CD4-positive, alpha-beta T cell treated with Interleukin-1 beta for 1 hour (primary cell): ENCODE results near the gene IQSEC1.

Experiments
- DNase-seq, 2 donors: peaks; one replicate each; pipeline ENCODE4 v3.0.0-alpha.2; 2020 to 2022

IQSEC1 gene

DNA sequence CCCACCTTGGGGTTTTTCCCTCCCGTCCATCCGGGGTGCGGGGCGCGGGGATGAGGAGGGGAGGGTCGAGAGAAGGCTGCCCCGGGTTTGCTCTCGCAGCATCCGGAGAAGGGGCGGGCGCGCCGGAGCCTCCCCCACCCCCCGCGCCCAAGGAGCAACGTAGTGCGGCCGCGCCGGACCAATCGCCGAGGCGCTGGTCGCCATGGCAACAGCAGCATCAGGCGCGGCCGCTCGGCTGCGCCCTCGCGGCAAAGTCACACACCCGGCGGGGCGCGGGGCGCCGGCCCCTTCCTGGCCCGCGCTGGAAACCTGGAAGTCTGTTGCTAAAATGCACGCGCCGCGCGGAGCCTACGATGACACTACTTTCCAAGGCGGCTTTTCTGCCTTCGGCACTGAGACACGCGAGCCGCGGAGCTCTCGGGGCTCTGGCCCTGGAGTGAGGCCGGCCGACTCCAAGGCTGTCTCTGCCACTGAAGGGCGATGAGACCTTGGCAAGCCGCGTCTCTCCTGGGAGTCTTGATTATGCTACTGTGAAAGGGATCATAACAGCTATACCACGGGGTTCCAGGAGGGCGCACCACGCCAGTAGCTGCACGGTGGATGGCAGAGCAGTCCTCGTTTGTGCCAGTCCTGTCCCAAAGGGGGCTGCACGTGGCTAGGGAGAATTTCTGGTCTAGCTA is at the start of gene IQSEC1:
IQSEC1 (minus strand) TSS at position 104 of the 680 bp plus-strand sequence. CDS start 415 bp downstream, outside the sequence.
- DNase-seq = peak; percentile 80 to 87

DNA sequence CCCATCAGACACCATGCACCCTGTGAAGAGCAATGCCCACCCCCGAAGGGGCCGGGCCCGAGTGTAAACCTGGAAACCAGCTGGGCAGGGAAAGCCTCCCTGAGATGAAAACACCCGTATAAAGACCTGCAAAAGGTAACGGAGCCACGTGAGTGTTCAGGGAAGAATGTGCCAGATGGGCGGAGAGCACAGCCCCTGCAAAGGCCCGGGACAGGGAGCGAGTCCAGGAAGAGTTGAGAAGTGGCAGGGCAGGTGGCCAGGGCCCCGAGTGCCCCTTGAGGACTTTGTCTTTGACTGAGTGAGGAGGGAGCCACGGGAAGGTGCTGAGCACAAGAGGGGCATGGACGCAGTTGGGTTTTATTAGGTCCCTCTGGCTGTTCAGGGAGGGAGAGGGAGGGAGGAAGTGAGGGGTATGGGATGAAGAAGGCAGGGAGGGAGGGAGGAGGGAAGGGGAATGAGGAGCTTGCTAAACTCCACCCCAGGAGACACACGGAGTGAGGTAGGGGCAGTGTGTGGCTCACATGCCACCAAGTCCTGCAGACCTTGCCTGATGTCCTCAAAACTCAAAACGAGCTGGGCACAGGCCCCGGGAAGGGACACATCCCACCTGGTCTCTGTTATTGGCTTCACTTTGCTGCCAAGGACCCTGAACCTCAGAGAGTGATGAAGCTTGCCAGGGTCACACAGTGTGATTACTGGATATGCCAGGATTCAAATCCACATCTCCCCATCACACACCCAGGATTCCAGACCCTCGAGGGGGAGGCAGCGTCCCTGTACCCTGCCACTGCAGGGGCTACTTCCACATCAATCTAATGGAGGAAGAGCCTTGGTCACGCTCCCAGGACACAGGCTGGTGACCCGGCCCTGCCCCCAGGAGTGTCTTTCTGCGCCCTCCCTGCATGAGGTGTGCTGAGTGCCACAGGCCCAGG is 49.1 kb upstream of the IQSEC1 start:
- DNase-seq = no peak

DNA sequence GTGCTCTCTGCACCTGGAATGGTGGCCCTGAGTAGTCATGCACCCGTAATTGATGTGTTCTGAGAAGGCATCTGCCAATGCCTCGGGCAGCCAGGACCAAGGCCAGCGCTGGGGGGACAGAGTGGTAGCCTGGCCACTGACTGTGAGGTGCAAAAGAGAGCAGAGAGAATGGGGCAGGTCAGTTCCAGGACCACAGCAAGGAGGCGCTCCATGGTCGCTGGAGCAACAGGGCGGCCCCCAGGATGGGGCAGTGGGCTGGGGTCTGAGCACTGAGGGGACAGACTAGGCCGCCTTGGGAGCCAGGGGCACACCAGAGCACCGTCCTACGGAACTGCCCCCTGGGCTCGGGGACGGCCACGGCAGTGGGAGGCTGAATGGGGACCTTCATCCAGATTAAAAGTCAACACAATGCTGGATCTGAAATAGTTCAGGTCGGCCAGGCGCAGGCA is 48.3 kb upstream of the IQSEC1 start:
- DNase-seq = no peak

- no peak for DNase-seq
These were observed 47.8 kb upstream of the IQSEC1 start for GRCh38 chr3:13120928-13121552.

GRCh38 chr3:13120289-13120927 is 47.2 kb upstream of the IQSEC1 start:
- DNase-seq = no peak

GRCh38 chr3:13119471-13120220 is 46.4 kb upstream of the IQSEC1 start:
- DNase-seq = no peak

DNA sequence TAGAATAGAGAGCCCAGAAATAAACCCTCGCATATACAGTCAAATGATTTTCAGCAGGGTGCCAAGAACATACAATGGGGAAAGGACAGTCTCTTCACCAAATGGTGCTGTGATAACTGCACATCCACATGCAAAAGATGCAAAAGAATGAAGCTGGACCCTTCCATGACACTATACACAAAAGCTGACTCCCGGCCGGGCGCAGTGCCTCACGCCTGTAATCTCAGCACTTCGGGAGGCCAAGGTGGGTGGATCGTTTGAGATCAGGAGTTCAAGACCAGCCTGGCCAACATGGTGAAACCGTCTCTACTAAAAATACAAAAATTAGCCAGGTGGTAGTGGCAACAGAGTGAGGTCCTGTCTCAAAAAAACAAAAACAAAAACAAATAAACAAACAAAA is 43.2 kb upstream of the IQSEC1 start:
- DNase-seq = no peak

DNA sequence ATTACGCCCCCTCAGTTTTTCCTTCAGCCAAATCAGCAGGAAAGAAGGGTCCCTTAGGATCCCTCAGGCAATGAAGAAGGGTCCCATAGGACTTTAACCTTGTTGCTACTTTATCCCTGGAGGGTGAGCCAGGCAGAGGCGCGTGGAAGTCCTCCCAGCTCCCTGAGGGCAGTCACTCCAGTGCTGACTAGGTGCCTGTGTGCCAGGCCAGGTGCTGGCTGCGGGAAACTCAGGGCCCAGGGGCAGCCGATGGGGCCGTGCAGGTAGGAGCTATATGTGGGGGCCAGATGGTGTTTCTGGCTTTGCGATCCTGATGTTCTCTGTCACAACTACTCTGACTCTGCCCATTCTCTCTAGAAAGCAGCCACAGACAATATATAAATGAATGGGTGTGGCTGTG is 42.8 kb upstream of the IQSEC1 start:
- no peak for DNase-seq

GRCh38 chr3:13115576-13115910 is 42.3 kb upstream of the IQSEC1 start:
- no peak for DNase-seq

DNA sequence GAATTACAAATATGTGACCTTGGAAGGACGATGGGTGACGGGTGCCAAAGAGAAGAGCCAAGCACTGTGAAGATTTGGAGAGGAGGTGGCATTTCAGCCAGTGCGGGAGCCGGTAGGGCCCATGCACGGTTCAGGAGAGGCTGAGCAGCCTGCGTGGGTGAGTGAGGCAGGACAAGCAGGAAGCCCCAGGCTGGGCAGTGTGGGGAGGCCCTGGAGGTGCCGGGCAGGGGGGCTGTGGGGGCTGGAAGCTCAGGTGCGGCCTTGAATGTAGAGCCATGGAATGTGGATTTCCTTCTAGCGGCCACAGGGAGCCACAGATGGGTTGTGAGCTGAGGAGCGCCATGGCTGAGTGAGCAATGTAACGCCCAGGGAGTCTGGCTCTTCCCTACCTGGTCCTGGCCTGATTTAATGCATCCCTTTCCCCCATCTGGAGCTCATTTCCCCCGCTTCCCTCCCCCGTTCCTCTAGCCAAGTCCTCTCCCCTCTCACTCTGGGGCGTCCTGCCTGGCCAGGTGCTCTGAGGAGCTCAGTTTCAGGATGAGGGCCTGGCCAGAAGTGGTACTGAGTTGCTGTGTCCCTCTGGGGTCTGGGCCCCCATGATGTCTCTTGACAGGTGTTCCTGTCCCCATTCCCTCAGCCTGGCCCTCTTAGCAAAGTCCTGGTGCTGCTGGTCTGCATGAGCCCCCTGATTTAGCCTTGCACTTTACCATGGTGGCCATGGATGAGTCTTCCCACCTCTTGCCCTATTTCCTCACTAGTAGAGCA is 41.8 kb upstream of the IQSEC1 start:
- no peak for DNase-seq

DNA sequence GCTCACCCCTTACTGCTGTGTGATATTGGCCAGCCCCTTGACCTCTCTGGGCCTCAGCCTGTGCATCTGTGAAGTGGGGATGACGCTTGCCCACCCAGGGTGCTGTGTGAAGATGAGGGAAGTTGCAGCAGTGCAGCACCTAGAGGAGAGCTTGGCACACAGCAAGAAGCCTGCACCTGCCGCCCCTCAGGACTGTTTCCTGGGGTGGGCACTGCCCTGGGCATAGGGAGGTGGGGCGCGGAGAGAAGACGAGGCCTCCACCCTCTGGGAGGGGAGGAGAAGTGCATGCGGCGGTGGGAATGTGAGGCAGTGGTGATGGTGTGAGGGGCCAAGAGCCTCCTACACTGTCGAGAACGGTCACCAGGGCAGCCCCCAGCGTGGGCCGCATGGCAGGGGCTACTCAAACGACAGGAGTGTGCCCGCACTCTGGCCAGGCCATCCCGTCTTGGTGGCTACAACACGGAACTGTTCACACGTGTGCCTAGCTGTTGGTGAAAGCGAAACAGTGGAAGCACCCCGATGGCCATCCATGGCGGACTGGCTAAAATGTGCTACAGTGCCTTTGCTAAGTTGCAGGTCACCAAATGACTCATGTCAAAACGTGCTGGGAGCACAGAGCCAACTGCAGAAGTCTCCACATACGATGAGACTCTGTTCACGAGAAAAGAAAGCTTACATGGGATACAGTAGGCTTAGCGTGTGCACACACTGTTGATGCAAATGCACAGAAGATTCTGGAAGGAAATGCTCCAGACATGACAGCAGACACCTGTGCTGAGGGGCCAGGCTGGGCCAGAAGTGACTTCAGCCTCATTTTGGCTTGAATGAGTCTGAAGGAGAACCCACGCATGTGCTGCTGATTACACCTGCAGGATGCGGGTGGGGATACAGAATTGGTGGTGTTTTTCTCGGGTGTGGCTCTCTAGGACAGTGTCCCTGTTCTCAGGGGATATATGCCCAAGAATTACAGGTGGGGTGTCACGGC is 40.4 kb upstream of the IQSEC1 start:
- no peak for DNase-seq

DNA sequence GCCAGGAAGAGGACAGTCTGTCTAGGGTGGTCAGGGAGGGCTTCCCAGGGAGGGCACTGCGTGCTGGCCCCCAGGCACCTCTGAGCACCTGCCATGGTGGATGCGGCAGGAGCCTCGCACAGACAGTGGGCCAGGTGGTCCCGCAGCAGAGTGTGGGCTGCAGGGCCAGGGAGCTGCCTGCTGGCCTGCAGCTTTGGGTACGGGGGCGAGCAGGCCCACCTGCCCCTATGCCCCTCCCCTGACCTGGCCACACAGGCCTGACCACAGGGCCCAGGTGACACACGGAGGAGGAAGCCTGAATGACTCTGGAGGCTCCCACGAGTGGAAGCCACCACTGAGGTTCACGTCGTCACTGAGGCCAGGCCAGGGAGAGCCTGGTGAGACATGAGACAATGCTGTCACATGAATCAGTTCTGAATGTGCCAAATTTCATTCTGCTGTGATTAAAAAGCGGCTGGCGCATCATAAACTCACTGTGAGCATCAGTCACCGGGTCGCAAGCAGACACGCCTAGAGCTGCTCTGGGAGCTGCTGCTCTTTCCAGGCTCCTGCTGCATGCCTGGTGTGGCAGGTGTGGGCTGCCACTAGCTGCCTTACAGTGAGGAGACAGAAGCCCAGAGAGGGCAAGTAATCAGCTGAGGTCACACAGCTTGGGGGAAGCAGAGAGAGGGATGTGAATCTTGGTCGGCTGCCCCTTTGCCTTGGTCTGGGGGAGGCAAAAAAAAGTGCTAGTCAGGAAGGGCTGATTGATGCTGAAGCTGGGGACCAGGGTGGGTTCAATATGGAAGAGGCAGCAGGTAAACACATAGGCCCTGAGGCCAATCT is 39.5 kb upstream of the IQSEC1 start:
- DNase-seq = no peak

GRCh38 chr3:13111873-13112520 is 38.8 kb upstream of the IQSEC1 start:
- DNase-seq = no peak

GRCh38 chr3:13111173-13111872 is 38.1 kb upstream of the IQSEC1 start:
- no peak for DNase-seq

DNA sequence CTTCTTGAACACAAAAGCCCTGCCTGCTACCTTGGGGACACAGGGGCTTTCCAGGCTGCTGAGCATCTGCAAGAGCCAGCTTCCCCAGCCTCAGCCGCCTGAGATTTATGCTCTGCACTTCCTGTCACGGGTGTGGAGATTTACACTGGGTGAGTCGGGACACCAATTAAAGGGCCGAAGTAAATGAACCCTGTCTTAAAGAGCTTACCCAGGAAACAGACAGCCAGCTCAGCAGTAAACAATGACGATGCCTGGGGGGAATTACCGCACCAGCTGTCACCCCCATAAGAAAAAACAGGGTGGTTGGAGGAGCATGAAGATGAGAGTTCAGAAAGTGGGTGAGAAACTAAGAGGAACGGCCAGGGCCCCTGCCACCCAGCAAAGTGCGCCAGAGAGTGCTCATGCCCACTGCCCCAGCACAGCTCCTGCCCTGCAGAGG is 37.5 kb upstream of the IQSEC1 start:
- DNase-seq = peak; percentile 24 to 87

DNA sequence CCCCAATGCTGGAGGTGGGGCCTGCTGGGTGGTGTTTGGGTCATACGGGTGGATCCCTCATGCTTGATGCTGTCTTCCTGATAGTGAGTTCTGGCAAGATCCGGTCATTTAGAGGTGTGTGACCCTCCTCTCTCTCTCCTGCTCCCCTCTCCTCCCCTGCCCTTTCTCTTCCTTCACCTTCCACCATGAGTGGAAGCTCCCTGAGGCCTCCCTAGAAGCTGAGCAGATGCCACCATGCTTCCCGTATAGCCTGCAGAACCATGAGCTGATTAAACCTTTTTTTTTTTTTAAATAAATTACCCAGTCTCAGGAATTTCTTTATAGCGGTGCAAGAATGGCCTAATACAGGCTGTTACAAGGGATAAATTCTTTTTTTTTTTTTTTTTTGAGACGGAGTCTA is 36.3 kb upstream of the IQSEC1 start:
- DNase-seq = no peak

GRCh38 chr3:13108861-13109260 is 35.6 kb upstream of the IQSEC1 start:
- DNase-seq = no peak

DNA sequence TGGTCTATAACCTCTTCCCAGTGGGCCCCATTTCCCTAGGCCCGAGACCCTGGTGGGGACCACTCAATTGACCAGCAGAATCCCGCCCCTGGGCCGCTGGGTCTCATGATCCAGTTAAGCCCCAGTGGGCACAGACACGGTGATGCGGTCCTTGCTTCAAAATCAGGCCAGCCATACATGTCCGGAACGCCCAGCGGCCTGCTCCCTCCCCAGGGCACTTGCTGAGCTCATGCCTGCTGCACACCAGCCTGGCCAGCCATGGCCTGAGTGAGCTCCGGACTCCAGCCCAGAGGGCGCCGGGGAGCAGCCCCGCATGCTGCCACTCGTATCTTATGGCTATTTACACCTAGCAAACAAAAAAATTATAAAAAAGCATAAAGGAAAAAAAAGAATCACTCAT is 34.4 kb upstream of the IQSEC1 start:
- DNase-seq = no peak
